Thyroid gland (tissue), 4 donors: Measurements from ENCODE around the gene LRRC75B. TPM values are rescaled to one million over a fixed set of nuclear protein-coding genes. Genes with fewer than 3 reads are reported as not detected.

Experiments
- DNase-seq, 2 donors: peaks; one replicate each; pipeline ENCODE4 v3.0.0-alpha.2; 2019
- H3K27ac ChIP-seq, 3 donors: fragments of 200-600 bp; sonication (generic); 1 replicate in 2 of 3; 2 replicates in 1 of 3; pipeline ENCODE4 v1.5.1; 2016 to 2019; ENCODE audit warnings: mild to moderate bottlenecking in 1 of 3, moderate library complexity in 1 of 3
- H3K27me3 ChIP-seq: fragments of 200-600 bp; sonication (generic); one replicate; pipeline ENCODE4 v1.5.1; 2019
- H3K36me3 ChIP-seq, 2 donors: fragments of 200-600 bp; sonication (generic); one replicate each; pipeline ENCODE4 v1.5.1; 2016 to 2019
- H3K4me1 ChIP-seq, 2 donors: fragments of 200-600 bp; sonication (generic); one replicate each; pipeline ENCODE4 v1.5.1; 2017 to 2019
- H3K4me3 ChIP-seq, 3 donors: fragments of 200-600 bp; sonication (generic); replicated peaks in 1 of 3; 1 replicate in 2 of 3; 2 replicates in 1 of 3; pipeline ENCODE4 v1.5.1; 2016; ENCODE audit warnings: mild to moderate bottlenecking in 1 of 3
- H3K9me3 ChIP-seq: fragments of 200-600 bp; sonication (generic); one replicate; pipeline ENCODE4 v1.5.1; 2017
- CTCF ChIP-seq, 6 experiments: fragments of 200-600 bp in 3 of 6; fragments of 450-650 bp in 3 of 6; sonication (generic) in 3 of 6; IDR thresholded peaks; one replicate each; pipeline ENCODE4 v1.5.1; 2016 to 2019; ENCODE audit warnings: antibody characterized with exemption in 6 of 6, mild to moderate bottlenecking in 2 of 6, inconsistent platforms in 1 of 6, moderate library complexity in 1 of 6
- POLR2A ChIP-seq, 2 donors: fragments of 450-650 bp; IDR thresholded peaks; one replicate each; pipeline ENCODE4 v1.6.1; 2017; ENCODE audit warnings: antibody characterized with exemption in 2 of 2, mild to moderate bottlenecking in 2 of 2, moderate library complexity in 1 of 2
- WGBS, 2 donors: methylation state at CpG; one replicate each; pipeline ENCODE4 v1.1.5; 2017; 5-methylcytosine and 5-hydroxymethylcytosine counted together
- intact Hi-C: fragments of 100-400 bp; cut with DNase I; formaldehyde crosslinking; loops from one replicate; pipeline ENCODE4 v1.15.1; 2023
- total RNA-seq, 4 donors: library from RNA; depleted of rRNA; stranded (reverse); fragments of >200 nt; gene quantifications; one replicate each; pipeline ENCODE4 v1.2.3, GENCODE V29; 2016

LRRC75B gene
- total RNA-seq, 4 donors from 2014 or later, result 18.6 to 51.2 (median 39.6) TPM

GRCh38 chr22:24566899-24567511 is 25.9 kb downstream of the LRRC75B start:
- DNase-seq, result peak; percentile 48 to 63
- Histone ChIP-seq H3K9me3 (no peaks in the 10 kb centered on the region), H3K36me3 (peaks cover 25 to 30% of the 10 kb centered on the region in 2 donors), H3K4me3 (no peak overlapping the region), H3K27me3 (no peaks in the 10 kb centered on the region), H3K27ac (peak overlapping the region in 1 of 3 donors; percentile 14), H3K4me1 (peaks cover 11 to 15% of the 10 kb centered on the region in 2 donors)
- intact Hi-C loops, result no loop called here
- 52 to 61% methylated on average over 7 to 8 of the region's 8 CpGs for WGBS, 2 donors
- TF ChIP-seq CTCF (IDR thresholded peaks at IDR 0.05) (no peak), POLR2A (IDR thresholded peaks at IDR 0.05) (no peak)

GRCh38 chr22:24565077-24565476 is 27.8 kb downstream of the LRRC75B start:
- intact Hi-C loops, result no loop called here
- Histone ChIP-seq H3K36me3 (peaks cover 19 to 30% of the 10 kb centered on the region in 2 donors), H3K4me3 (no peak overlapping the region), H3K4me1 (peaks cover 11 to 15% of the 10 kb centered on the region in 2 donors), H3K27me3 (no peaks in the 10 kb centered on the region), H3K27ac (no peak overlapping the region), H3K9me3 (no peaks in the 10 kb centered on the region)
- WGBS, 2 donors, result 84 to 86% methylated on average over 2 of the region's 2 CpGs
- no peak for DNase-seq
- TF ChIP-seq CTCF (IDR thresholded peaks at IDR 0.05), result no peak
- no peak for TF ChIP-seq POLR2A (IDR thresholded peaks at IDR 0.05)

- DNase-seq, result no peak
- peaks cover 11 to 15% of the 10 kb centered on the region in 2 donors for H3K4me1 ChIP-seq
- H3K36me3 ChIP-seq, result peaks cover 17 to 28% of the 10 kb centered on the region in 2 donors
- intact Hi-C loops, result no loop called here
- no peaks in the 10 kb centered on the region for H3K9me3 ChIP-seq
- no peak overlapping the region for H3K4me3 ChIP-seq
- TF ChIP-seq POLR2A (IDR thresholded peaks at IDR 0.05) (no peak), CTCF (IDR thresholded peaks at IDR 0.05) (no peak)
- 82 to 85% methylated on average over 2 of the region's 2 CpGs for WGBS, 2 donors
- H3K27me3 ChIP-seq, result no peaks in the 10 kb centered on the region
- H3K27ac ChIP-seq, result no peak overlapping the region
Observed at GRCh38 chr22:24564376-24565058, 28.4 kb downstream of the LRRC75B start.

- no peak for TF ChIP-seq CTCF (IDR thresholded peaks at IDR 0.05)
- 92 to 96% methylated on average over 2 of the region's 2 CpGs for WGBS, 2 donors
- Histone ChIP-seq H3K36me3 (peaks cover 17 to 24% of the 10 kb centered on the region in 2 donors), H3K27ac (no peak overlapping the region), H3K27me3 (no peaks in the 10 kb centered on the region), H3K9me3 (no peaks in the 10 kb centered on the region), H3K4me3 (no peak overlapping the region), H3K4me1 (peaks cover 11 to 15% of the 10 kb centered on the region in 2 donors)
- intact Hi-C loops, result no loop called here
- no peak for DNase-seq
Observed at GRCh38 chr22:24563246-24563645, 29.6 kb downstream of the LRRC75B start.

- Histone ChIP-seq H3K36me3 (peaks cover 14 to 20% of the 10 kb centered on the region in 2 donors), H3K9me3 (no peaks in the 10 kb centered on the region), H3K4me3 (no peak overlapping the region), H3K27ac (no peak overlapping the region), H3K27me3 (no peaks in the 10 kb centered on the region), H3K4me1 (peaks cover 12% of the 10 kb centered on the region in 2 donors)
- DNase-seq, result no peak
- WGBS, 2 donors, result 66 to 78% methylated on average over 4 of the region's 4 CpGs
- no peak for TF ChIP-seq CTCF (IDR thresholded peaks at IDR 0.05)
- no peak for TF ChIP-seq POLR2A (IDR thresholded peaks at IDR 0.05)
- intact Hi-C loops, result no loop called here
Observed at GRCh38 chr22:24559471-24559870, 33.4 kb downstream of the LRRC75B start.
